ENCODE data around the gene PKN3.

GRCh38 chr9:128706671-128707381, 4.5 kb downstream of the PKN3 start:
- TF ChIP-seq CTCF (IDR thresholded peaks at IDR 0.05) (no peak), POLR2A (IDR thresholded peaks at IDR 0.05) (no peak)

All from thyroid gland (tissue), 4 donors.